ENCODE measurements around the gene ZCCHC7.
A peak's percentile ranks its signal among the peaks of the same experiment; 100 is the strongest.
"Not testable (repeated sequence)": the region's sequence is repeated elsewhere in the genome, so short reads cannot be mapped to it uniquely, and the experiment has no call there.

Gene ZCCHC7

GRCh38 chr9:37119907-37120842 is at the start of gene ZCCHC7:
TSS of gene ZCCHC7 (plus strand) at chr9:37120574.
- peak within 1 kb of the TSS; percentile 89 for H3K4me3 ChIP-seq (ENCODE audit: low read depth, low read length)

GRCh38 chr9:37074790-37075189 is 45.6 kb upstream of the ZCCHC7 start:
- H3K4me3 ChIP-seq (ENCODE audit: low read depth, low read length): not testable (repeated sequence)

GRCh38 chr9:37079370-37080164 is 40.8 kb upstream of the ZCCHC7 start:
- H3K4me3 ChIP-seq (ENCODE audit: low read depth, low read length): peak overlapping the region; percentile 77

GRCh38 chr9:37080165-37080628 is 40.2 kb upstream of the ZCCHC7 start:
- peak overlapping the region; percentile 77 for H3K4me3 ChIP-seq (ENCODE audit: low read depth, low read length)

- H3K4me3 ChIP-seq (ENCODE audit: low read depth, low read length): not testable (repeated sequence)
These were observed 38.9 kb upstream of the ZCCHC7 start for GRCh38 chr9:37081507-37081906.

GRCh38 chr9:37082214-37082765 is 38.1 kb upstream of the ZCCHC7 start:
- H3K4me3 ChIP-seq (ENCODE audit: low read depth, low read length): no peak overlapping the region

GRCh38 chr9:37083654-37084053 is 36.7 kb upstream of the ZCCHC7 start:
- no peak overlapping the region for H3K4me3 ChIP-seq (ENCODE audit: low read depth, low read length)

- no peak overlapping the region for H3K4me3 ChIP-seq (ENCODE audit: low read depth, low read length)
These were observed 35.1 kb upstream of the ZCCHC7 start for GRCh38 chr9:37085233-37085632.

- not testable (repeated sequence) for H3K4me3 ChIP-seq (ENCODE audit: low read depth, low read length)
These were observed 27.6 kb upstream of the ZCCHC7 start for GRCh38 chr9:37092714-37093295.

- no peak overlapping the region for H3K4me3 ChIP-seq (ENCODE audit: low read depth, low read length)
These were observed 25.6 kb upstream of the ZCCHC7 start for GRCh38 chr9:37094751-37095150.

GRCh38 chr9:37096628-37097027 is 23.7 kb upstream of the ZCCHC7 start:
- no peak overlapping the region for H3K4me3 ChIP-seq (ENCODE audit: low read depth, low read length)

GRCh38 chr9:37097294-37097693 is 23.1 kb upstream of the ZCCHC7 start:
- no peak overlapping the region for H3K4me3 ChIP-seq (ENCODE audit: low read depth, low read length)

- H3K4me3 ChIP-seq (ENCODE audit: low read depth, low read length): no peak overlapping the region
These were observed 20.0 kb upstream of the ZCCHC7 start for GRCh38 chr9:37100327-37100726.

- no peak overlapping the region for H3K4me3 ChIP-seq (ENCODE audit: low read depth, low read length)
These were observed 19.6 kb upstream of the ZCCHC7 start for GRCh38 chr9:37100741-37101140.

- no peak overlapping the region for H3K4me3 ChIP-seq (ENCODE audit: low read depth, low read length)
These were observed 17.9 kb upstream of the ZCCHC7 start for GRCh38 chr9:37102486-37102885.

GRCh38 chr9:37104183-37104889 is 16.0 kb upstream of the ZCCHC7 start:
- H3K4me3 ChIP-seq (ENCODE audit: low read depth, low read length): no peak overlapping the region

GRCh38 chr9:37105234-37105633 is 15.1 kb upstream of the ZCCHC7 start:
- no peak overlapping the region for H3K4me3 ChIP-seq (ENCODE audit: low read depth, low read length)

GRCh38 chr9:37107701-37108100 is 12.7 kb upstream of the ZCCHC7 start:
- no peak overlapping the region for H3K4me3 ChIP-seq (ENCODE audit: low read depth, low read length)

GRCh38 chr9:37114442-37114841 is 5.9 kb upstream of the ZCCHC7 start:
- not testable (repeated sequence) for H3K4me3 ChIP-seq (ENCODE audit: low read depth, low read length)

- H3K4me3 ChIP-seq (ENCODE audit: low read depth, low read length): no peak overlapping the region
These were observed 2.4 kb upstream of the ZCCHC7 start for GRCh38 chr9:37117956-37118355.

Data from iPS-11a (cell line).